Uterus (tissue), 2 donors: ENCODE data around the gene ZNF101.

Experiments
- CTCF ChIP-seq, 4 experiments: fragments of 200-600 bp in 2 of 4; fragments of 450-650 bp in 2 of 4; sonication (generic) in 2 of 4; IDR thresholded peaks; one replicate each; pipeline ENCODE4 v1.5.1; 2016 to 2019; ENCODE audit warnings: antibody characterized with exemption in 4 of 4, mild to moderate bottlenecking in 2 of 4, moderate library complexity in 1 of 4
- POLR2A ChIP-seq, 2 donors: fragments of 450-650 bp; IDR thresholded peaks; one replicate each; pipeline ENCODE4 v1.6.1; 2016; ENCODE audit warnings: antibody characterized with exemption in 2 of 2, mild to moderate bottlenecking in 1 of 2, moderate library complexity in 1 of 2

- no peak for TF ChIP-seq POLR2A (IDR thresholded peaks at IDR 0.05)
- no peak for TF ChIP-seq CTCF (IDR thresholded peaks at IDR 0.05)
Measured at GRCh38 chr19:19656451-19657396, 11.9 kb upstream of the ZNF101 start.
